ENCODE results near the gene NINL. TPM values are rescaled to one million over a fixed set of nuclear protein-coding genes. Genes with fewer than 3 reads are reported as not detected.

NINL gene
- total and polyA plus RNA-seq, 2 of the 8 experiments (the other 6 are each of a cell fraction or from before 2014, with no cell fraction given) = 15.3 to 30.0 TPM

- CTCF ChIA-PET (ENCODE audit: partially characterized antibody) = interaction anchor here (0.9 to 1.0 kb wide), 2 partner anchors 19 to 32 kb away, joined by 3 to 4 read pairs; no protein-coding TSS in a partner anchor
Measured at GRCh38 chr20:25512709-25513108, 72.6 kb downstream of the NINL start.

More at GRCh38 chr20:25512709-25513108, 72.6 kb downstream of the NINL start:
- Histone ChIP-seq H3K9me3 (ENCODE audit: insufficient read depth in 2 of 2, low read depth in 1 of 2, low read length in 1 of 2) (peaks cover 17 to 25% of the 10 kb centered on the region in 2 experiments), H3K4ac (replicated peaks; ENCODE audit: insufficient read length, low read depth, low read length) (no peak overlapping the region), H3K4me2 (ENCODE audit: insufficient read depth in 1 of 2, low read depth in 2 of 2, low read length in 2 of 2) (no peak overlapping the region), H3K79me2 (ENCODE audit: control insufficient read depth in 1 of 2, insufficient read depth in 2 of 2, low read length in 2 of 2) (no peaks in the 10 kb centered on the region; a peak in 1 of 4 replicates), H4K20me1 (replicated peaks in 1 of 2; ENCODE audit: control insufficient read depth in 1 of 2, insufficient read depth in 2 of 2, low read length in 2 of 2) (peaks cover 3 to 9% of the 10 kb centered on the region in 2 experiments), H3K79me1 (ENCODE audit: low read depth, low read length) (no peaks in the 10 kb centered on the region), H3K23me2 (ENCODE audit: low read depth, low read length) (no peaks in the 10 kb centered on the region), H2BK20ac (ENCODE audit: low read length) (no peak overlapping the region), H2BK15ac (ENCODE audit: low read length) (no peak overlapping the region), H2BK5ac (ENCODE audit: low read depth, low read length) (no peak overlapping the region), H4K5ac (ENCODE audit: insufficient read length, low read depth, low read length) (no peak overlapping the region), H2AK5ac (ENCODE audit: low read depth, low read length) (no peak overlapping the region), H4K91ac (replicated peaks; ENCODE audit: insufficient read length, low read length) (no peak overlapping the region), H3K4me1 (replicated peaks in 1 of 4; ENCODE audit: control insufficient read depth in 3 of 4, insufficient read depth in 4 of 4, low read length in 3 of 4) (no peaks in the 10 kb centered on the region), H3K27me3 (replicated peaks in 1 of 4; ENCODE audit: control insufficient read depth in 3 of 4, extremely low read depth in 1 of 4, insufficient read depth in 3 of 4, low read length in 3 of 4) (no peaks in the 10 kb centered on the region), H2BK12ac (ENCODE audit: low read depth, low read length) (no peak overlapping the region), H2AFZ (ENCODE audit: low read length) (no peak overlapping the region), H3K23ac (ENCODE audit: insufficient read length) (no peak overlapping the region), H3K18ac (ENCODE audit: extremely low read depth, low read length) (no peak overlapping the region), H4K8ac (ENCODE audit: extremely low read depth, insufficient read depth, low read length) (no peak overlapping the region), H2BK120ac (replicated peaks; ENCODE audit: low read depth, low read length) (no peak overlapping the region), H3K9ac (replicated peaks in 1 of 4; ENCODE audit: extremely low read depth in 1 of 4, low read depth in 3 of 4, low read length in 3 of 4) (no peak overlapping the region), H3K27ac (ENCODE audit: low read depth, low read length) (no peak overlapping the region), H3K14ac (ENCODE audit: insufficient read length) (no peak overlapping the region), H3K4me3 (ENCODE audit: extremely low read depth in 1 of 4, insufficient read depth in 2 of 4, low read depth in 3 of 4, low read length in 4 of 4) (no peak overlapping the region), H3K36me3 (ENCODE audit: control insufficient read depth in 2 of 4, insufficient read depth in 4 of 4, low read length in 3 of 4) (peaks cover 0 to 63% (median 46%) of the 10 kb centered on the region in 4 experiments; a peak in 7 of 8 replicates), H3K56ac (replicated peaks; ENCODE audit: insufficient read length, low read depth, low read length) (no peak overlapping the region)
- POLR2A ChIA-PET (ENCODE audit: partially characterized antibody) = interaction anchor here (1.2 kb wide), 1 partner anchor 37 kb away, joined by 3 read pairs; no protein-coding TSS in a partner anchor
- FAIRE-seq (no peak), DNase-seq (ENCODE audit: low read depth in 1 of 2, low spot score in 2 of 2) (no peak)
- WGBS, 2 experiments (ENCODE audit: extremely low coverage in 1 of 2, insufficient coverage in 1 of 2, insufficient read length in 1 of 2, insufficient replicate concordance in 2 of 2, low coverage in 1 of 2, low lambda C conversion rate in 2 of 2, missing lambda C conversion rate in 1 of 2) = 96% methylated on average over 12 of the region's 12 CpGs; no CpG with 5 or more reads in 1 of the 2 experiments
- TF ChIP-seq MAFK (IDR thresholded peaks at IDR 0.05; ENCODE audit: low read depth, low read length) (no peak), EGR1 (IDR thresholded peaks at IDR 0.05; ENCODE audit: borderline replicate concordance, low read depth, low read length) (no peak), SP1 (IDR thresholded peaks at IDR 0.05; ENCODE audit: low read depth, low read length) (no peak), TEAD4 (IDR thresholded peaks at IDR 0.05; ENCODE audit: low read depth, low read length) (no peak), SIX5 (IDR thresholded peaks at IDR 0.05; ENCODE audit: low read depth, low read length) (no peak)
